OCI-LY1 (cell line): ENCODE results near the gene ENO3.
"Not testable (repeated sequence)": the region's sequence is repeated elsewhere in the genome, so short reads cannot be mapped to it uniquely, and the experiment has no call there.

Experiments
- H2AFZ ChIP-seq: fragments of 200-600 bp; sonication (generic), shearing (Covaris generic); 2 replicates; pipeline ENCODE4 v1.6.0; 2014; ENCODE audit warnings: antibody characterized with exemption, mild to moderate bottlenecking, low read length
- H3F3A ChIP-seq: fragments of 200-600 bp; sonication (generic), shearing (Covaris generic); 2 replicates; pipeline ENCODE4 v1.6.0; 2014; ENCODE audit warnings: mild to moderate bottlenecking, antibody characterized with exemption, low read length, moderate library complexity; ENCODE audit not compliant: insufficient read depth
- H3K27ac ChIP-seq: fragments of 200-600 bp; sonication (generic); 2 replicates; pipeline ENCODE4 v1.5.1; 2014; ENCODE audit warnings: low read length, mixed run types, mild to moderate bottlenecking, low read depth; ENCODE audit not compliant: poor library complexity, severe bottlenecking
- H3K27me3 ChIP-seq: fragments of 200-600 bp; sonication (generic); 2 replicates; pipeline ENCODE4 v1.6.0; 2014; ENCODE audit warnings: antibody characterized with exemption, mild to moderate bottlenecking, low read length, moderate library complexity; ENCODE audit not compliant: insufficient read depth
- H3K36me3 ChIP-seq: fragments of 200-600 bp; sonication (generic); 2 replicates; pipeline ENCODE4 v1.6.1; 2014; ENCODE audit warnings: mild to moderate bottlenecking, antibody characterized with exemption, low read length, moderate library complexity, mixed read lengths; ENCODE audit not compliant: insufficient read depth
- H3K4me1 ChIP-seq: fragments of 200-600 bp; sonication (generic); 2 replicates; pipeline ENCODE4 v1.5.1; 2014; ENCODE audit warnings: mild to moderate bottlenecking, low read length, moderate library complexity; ENCODE audit not compliant: insufficient read depth, severe bottlenecking
- H3K4me2 ChIP-seq: fragments of 200-600 bp; sonication (generic), shearing (Covaris generic); 2 replicates; pipeline ENCODE4 v1.6.1; 2014; ENCODE audit warnings: low read length
- H3K4me3 ChIP-seq: fragments of 200-600 bp; sonication (generic); 2 replicates; pipeline ENCODE4 v1.5.1; 2014; ENCODE audit warnings: low read length, low read depth, mild to moderate bottlenecking, mixed read lengths; ENCODE audit not compliant: poor library complexity, severe bottlenecking
- H3K79me2 ChIP-seq: fragments of 200-600 bp; shearing (Covaris generic); 2 replicates; pipeline ENCODE4 v1.6.1; 2016; ENCODE audit warnings: mixed run types, low read length, mixed read lengths; ENCODE audit not compliant: insufficient read depth
- H3K9ac ChIP-seq: fragments of 200-600 bp; sonication (generic), shearing (Covaris generic); 2 replicates; pipeline ENCODE4 v1.6.1; 2014; ENCODE audit warnings: mild to moderate bottlenecking, low read length, mixed read lengths
- H3K9me2 ChIP-seq: fragments of 200-600 bp; sonication (generic), shearing (Covaris generic); 2 replicates; pipeline ENCODE4 v1.6.1; 2014; ENCODE audit warnings: low read depth, mild to moderate bottlenecking, low read length, mixed read lengths
- H3K9me3 ChIP-seq: fragments of 200-600 bp; shearing (Covaris generic); 2 replicates; pipeline ENCODE4 v1.6.1; 2014; ENCODE audit warnings: low read length, mixed read lengths
- H4K20me1 ChIP-seq: fragments of 200-600 bp; sonication (generic), shearing (Covaris generic); 2 replicates; pipeline ENCODE4 v1.6.0; 2016; ENCODE audit warnings: mild to moderate bottlenecking, low read length; ENCODE audit not compliant: insufficient read depth
- EZH2 ChIP-seq: fragments of 200-600 bp; sonication (generic), shearing (Covaris generic); IDR thresholded peaks from 2 replicates; pipeline ENCODE4 v1.8.0; 2017; ENCODE audit warnings: borderline replicate concordance, mixed run types, mild to moderate bottlenecking, antibody characterized with exemption, low read length, moderate library complexity, mixed read lengths
- TF ChIP-seq, protein P1 (sequence below): fragments of 200-600 bp; sonication (generic), shearing (Covaris generic); IDR thresholded peaks from 2 replicates; pipeline ENCODE4 v1.5.1; 2017; ENCODE audit warnings: mild to moderate bottlenecking, antibody characterized with exemption, low read length, moderate library complexity, mixed read lengths

The ENO3 gene

DNA sequence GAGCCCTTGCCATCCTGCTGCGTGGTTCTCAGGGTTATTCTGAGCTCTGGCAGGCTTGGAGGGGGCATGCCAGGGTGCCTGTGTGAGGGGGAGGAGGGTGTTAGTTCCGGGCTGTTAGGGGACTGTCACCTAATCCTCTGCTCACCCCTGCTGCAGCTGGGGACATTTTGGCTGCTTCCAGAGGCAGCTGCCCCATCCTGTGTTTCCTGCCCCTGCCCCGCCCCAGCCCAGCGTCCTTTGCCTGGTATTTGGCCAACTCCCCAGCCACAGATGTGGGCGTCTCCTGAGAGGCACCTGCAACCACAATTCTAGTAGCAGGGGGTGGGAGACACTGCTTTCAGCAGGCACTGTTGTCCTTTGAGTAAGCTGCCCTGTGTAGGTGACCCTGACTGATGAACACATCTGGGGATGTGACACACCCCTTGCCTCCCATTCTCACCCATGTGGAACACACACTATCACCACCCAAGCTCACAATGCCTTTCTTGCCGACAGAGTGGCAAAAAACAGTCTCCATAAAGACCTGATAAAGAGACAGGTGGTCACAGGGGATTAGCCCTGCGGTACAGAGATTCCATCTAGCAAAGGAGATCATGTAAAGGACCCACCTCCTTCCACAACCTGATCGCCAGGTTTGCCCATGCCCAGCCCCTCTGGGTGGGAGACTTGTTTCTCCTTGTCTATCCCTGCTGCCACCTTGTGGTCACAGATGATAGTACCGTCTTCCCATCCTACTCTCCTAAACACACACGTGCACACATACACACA lies 47.7 kb upstream of the ENO3 start, which contains the start of gene CHRNE:
CHRNE (minus strand) TSS at position 48 of the 768 bp plus-strand sequence; CDS start at position 13, 35 bp downstream.
- H3K9me2 ChIP-seq = no peaks in the 10 kb centered on the region
- no peaks in the 10 kb centered on the region for H4K20me1 ChIP-seq
- H3K4me2 ChIP-seq = peak within 1 kb of the TSS; percentile 19; the same call in 1 of the 2 replicates
- H3K9ac ChIP-seq = no peak within 1 kb of the TSS; the same call in 1 of the 2 replicates
- H3K4me1 ChIP-seq = peaks cover 35% of the 10 kb centered on the region
- H3K4me3 ChIP-seq = peak within 1 kb of the TSS; percentile 4
- H3K79me2 ChIP-seq = no peaks in the 10 kb centered on the region
- no peaks in the 10 kb centered on the region for H3K27me3 ChIP-seq
- TF ChIP-seq EZH2 = no peak
- TF ChIP-seq, protein P1, sequence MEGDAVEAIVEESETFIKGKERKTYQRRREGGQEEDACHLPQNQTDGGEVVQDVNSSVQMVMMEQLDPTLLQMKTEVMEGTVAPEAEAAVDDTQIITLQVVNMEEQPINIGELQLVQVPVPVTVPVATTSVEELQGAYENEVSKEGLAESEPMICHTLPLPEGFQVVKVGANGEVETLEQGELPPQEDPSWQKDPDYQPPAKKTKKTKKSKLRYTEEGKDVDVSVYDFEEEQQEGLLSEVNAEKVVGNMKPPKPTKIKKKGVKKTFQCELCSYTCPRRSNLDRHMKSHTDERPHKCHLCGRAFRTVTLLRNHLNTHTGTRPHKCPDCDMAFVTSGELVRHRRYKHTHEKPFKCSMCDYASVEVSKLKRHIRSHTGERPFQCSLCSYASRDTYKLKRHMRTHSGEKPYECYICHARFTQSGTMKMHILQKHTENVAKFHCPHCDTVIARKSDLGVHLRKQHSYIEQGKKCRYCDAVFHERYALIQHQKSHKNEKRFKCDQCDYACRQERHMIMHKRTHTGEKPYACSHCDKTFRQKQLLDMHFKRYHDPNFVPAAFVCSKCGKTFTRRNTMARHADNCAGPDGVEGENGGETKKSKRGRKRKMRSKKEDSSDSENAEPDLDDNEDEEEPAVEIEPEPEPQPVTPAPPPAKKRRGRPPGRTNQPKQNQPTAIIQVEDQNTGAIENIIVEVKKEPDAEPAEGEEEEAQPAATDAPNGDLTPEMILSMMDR = peak; percentile 77
- no peaks in the 10 kb centered on the region for H3K9me3 ChIP-seq
- no peaks in the 10 kb centered on the region for H3K36me3 ChIP-seq
- H2AFZ ChIP-seq = no peak within 1 kb of the TSS
- H3F3A ChIP-seq = no peaks in the 10 kb centered on the region
- peak within 1 kb of the TSS; percentile 20 for H3K27ac ChIP-seq

DNA sequence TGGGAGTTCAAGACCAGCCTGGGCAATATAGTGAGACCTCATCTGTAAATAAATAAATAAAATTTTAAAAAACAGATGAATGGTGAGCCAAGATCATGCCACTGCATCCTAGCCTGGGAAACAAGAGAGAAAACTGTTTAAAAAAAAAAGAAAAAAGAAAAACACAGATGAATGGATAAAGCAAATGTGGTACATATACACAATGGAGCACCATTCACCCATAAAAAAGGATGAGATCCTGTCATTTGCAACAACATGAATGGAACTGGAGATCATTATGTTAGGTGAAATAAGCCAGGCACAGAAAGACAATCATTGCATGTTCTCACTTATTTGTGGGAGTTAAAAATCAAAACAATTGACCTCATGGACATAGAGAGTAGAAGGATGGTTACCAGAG lies 44.3 kb upstream of the ENO3 start:
- H3K9ac ChIP-seq, H3K9me3 ChIP-seq, H4K20me1 ChIP-seq, H3K27me3 ChIP-seq, H3K36me3 ChIP-seq, H2AFZ ChIP-seq, H3K4me3 ChIP-seq, H3K27ac ChIP-seq, H3K4me2 ChIP-seq, H3F3A ChIP-seq, H3K79me2 ChIP-seq, H3K9me2 ChIP-seq: not testable (repeated sequence)
- peaks cover 12% of the 10 kb centered on the region for H3K4me1 ChIP-seq

DNA sequence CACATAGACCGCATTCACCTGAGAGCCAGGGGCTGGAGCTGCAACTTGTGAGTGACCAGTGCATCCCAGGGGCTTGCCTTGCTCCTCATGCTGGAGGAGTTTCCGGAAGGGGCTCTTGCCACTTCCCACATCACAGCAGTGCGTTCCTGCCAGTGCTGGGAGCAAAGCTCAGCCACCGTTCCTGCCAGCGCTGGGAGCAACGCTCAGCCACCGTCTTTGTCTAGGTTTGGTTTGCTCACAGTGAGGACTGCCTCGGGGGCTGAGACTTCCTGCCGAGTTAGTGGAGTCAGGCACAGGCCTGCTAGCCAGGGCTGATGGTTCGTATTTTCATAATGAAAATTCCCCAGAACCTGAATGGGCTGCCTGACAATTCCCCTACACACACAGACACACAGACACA lies 42.6 kb upstream of the ENO3 start:
- H3K9me3 ChIP-seq = no peaks in the 10 kb centered on the region
- H3K9ac ChIP-seq = no peak overlapping the region
- H3F3A ChIP-seq = no peaks in the 10 kb centered on the region
- no peak overlapping the region for H3K4me3 ChIP-seq
- H3K9me2 ChIP-seq = no peaks in the 10 kb centered on the region
- H3K4me1 ChIP-seq = peaks cover 3% of the 10 kb centered on the region
- no peak overlapping the region for H3K27ac ChIP-seq
- no peaks in the 10 kb centered on the region for H3K27me3 ChIP-seq
- TF ChIP-seq, protein P1 = no peak
- no peak for TF ChIP-seq EZH2
- no peak overlapping the region for H2AFZ ChIP-seq
- no peaks in the 10 kb centered on the region for H3K79me2 ChIP-seq
- H3K4me2 ChIP-seq = no peak overlapping the region
- H4K20me1 ChIP-seq = no peaks in the 10 kb centered on the region
- no peaks in the 10 kb centered on the region for H3K36me3 ChIP-seq
